GM03348 (cell line): Measurements from ENCODE around the gene PATL1.
"Not testable (repeated sequence)": the region's sequence is repeated elsewhere in the genome, so short reads cannot be mapped to it uniquely, and the experiment has no call there.

Experiments used
- DNase-seq: peaks from one replicate; pipeline ENCODE4 v3.0.0; 2012; ENCODE audit warnings: low spot score

PATL1 gene

GRCh38 chr11:59673291-59673690 is 4.5 kb upstream of the PATL1 start:
- no peak for DNase-seq

GRCh38 chr11:59671471-59671870 is 2.6 kb upstream of the PATL1 start:
- DNase-seq: no peak

GRCh38 chr11:59669611-59670009 is 773 bp upstream of the PATL1 start:
- DNase-seq: peak; percentile 66

DNA sequence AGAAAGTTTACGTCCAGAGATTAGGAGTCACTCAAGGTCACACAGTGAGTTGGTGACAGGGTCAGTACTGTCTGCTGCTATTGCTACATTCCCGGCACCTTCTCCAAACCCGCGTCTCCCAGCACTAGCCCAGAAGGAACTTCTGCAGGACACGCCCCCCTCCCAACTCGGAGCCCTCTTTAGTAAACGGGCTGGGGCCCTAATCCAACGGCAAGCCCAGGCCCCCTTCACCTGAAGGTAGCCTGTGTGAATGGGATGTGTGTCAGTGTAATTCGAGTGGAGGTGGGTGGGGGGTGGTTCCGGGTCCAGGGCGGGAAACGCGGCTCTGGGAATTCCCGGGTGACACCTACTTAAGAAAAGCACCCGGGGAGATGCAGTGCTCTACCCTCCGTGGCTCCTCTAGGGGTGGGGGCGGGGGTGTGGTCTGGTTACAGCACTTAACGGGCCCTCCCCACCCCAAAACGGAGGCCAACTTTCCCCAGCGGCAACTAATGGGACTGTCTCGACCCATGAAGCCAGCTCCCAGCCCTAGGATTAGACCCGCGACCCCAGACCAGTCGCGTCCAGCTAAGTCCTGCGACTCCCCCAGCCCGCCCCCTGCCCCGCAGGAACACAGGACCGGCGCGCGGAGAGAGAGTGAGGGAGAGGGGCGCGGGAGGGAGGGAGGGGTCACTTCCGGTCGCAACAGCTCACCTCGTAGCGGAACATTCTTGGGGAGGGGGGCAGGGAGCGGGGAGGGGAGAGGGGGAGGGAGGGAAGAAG is 468 bp downstream of the PATL1 start:
- peak; percentile 66 for DNase-seq

DNA sequence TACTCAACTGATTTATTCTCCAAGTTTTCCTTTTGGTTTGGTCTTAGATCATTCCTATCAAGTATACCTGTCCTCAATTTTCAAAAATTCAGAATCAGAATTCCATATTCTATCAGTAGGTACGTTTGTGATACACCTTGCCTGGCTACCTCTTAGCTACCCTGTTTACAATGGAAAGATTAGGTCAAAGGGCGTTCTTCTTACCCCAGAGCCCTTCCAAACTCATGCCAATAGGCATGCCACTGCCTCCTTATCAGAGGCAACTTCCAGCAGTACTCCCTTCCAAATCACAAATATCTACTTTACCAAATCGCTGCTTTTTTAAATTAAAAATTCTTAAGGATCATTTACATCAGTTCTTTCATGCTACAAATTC is 1.0 kb downstream of the PATL1 start:
- DNase-seq: no peak

DNA sequence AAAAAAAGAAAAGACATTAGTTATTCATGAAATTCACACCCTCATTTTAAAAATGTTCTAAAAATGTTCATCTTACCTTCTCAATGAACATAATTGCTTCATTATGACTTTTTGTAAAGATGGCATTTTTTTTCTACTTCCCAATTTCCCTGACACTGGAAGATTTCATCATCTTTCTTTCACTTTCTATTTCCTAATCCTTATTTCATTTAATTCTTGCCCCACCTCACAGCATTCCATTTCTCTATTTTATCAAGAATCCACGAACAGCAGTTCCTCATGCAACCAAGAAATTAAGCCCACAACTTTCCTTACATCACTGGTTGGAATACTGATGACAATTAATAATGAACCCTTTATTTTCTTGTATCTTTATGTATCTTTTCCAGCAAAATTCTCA is 1.9 kb downstream of the PATL1 start:
- DNase-seq: peak; percentile 49

GRCh38 chr11:59660621-59661020 is 8.2 kb downstream of the PATL1 start:
- DNase-seq: no peak

DNA sequence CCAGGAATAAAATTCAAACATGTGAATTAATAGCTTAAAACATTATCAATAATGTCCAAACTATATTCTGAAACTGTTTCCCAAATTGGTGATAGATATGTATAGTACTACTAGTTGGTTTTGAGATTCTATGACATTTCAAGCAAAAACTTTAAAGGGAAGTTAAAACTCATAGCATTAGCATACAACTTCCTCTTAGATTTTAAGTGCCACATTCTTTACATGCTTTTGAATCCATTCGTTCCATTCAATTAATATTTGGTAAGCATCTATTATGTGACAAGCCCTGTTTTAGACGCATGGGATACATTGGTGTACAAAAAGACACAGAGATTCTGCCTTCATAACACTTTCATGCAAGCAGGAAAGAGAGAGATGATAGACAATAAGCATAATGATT is 8.9 kb downstream of the PATL1 start:
- DNase-seq: no peak

DNA sequence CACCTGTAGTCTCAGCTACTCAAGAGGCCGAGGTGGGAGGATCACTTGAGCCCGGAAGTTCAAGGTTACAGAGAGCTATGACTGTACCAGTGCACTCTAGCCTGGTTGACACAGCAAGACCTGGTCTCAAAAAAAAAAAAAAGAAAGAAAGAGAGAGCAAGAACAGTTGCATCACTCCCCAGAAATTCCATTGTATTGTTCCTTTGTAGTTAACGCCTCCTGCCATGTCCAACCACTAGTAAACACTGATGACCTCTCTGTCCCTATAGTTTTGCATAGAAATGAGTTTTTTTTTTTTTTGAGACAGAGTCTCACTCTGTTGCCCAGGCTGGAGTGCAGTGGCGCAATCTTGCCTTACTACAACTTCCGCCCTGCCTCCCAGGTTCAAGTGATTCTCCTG is 10.8 kb downstream of the PATL1 start:
- no peak for DNase-seq

GRCh38 chr11:59654893-59655292 is 13.9 kb downstream of the PATL1 start:
- DNase-seq: no peak

- DNase-seq: no peak
These were observed 21.4 kb downstream of the PATL1 start for GRCh38 chr11:59647245-59647980.

GRCh38 chr11:59644528-59644927 is 24.3 kb downstream of the PATL1 start:
- DNase-seq: no peak

DNA sequence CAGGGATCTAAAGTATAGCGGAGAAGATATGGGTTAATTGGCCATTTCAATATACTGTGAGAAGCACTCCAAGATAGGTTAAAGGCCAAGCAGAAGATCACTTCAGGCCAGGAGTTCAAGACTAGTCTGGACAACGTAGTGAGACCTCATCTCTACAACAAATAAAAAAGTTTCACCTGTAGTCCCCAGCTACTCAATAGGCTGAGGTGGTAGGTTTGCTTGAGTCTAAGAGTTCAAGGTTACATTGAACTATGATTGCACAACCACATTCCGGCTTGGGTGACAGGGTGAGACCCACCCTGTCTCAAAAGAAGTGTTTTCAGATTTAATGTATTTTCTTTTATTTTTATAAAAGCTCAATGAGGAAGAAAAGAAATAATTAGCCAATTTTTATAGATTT is 25.4 kb downstream of the PATL1 start:
- no peak for DNase-seq

DNA sequence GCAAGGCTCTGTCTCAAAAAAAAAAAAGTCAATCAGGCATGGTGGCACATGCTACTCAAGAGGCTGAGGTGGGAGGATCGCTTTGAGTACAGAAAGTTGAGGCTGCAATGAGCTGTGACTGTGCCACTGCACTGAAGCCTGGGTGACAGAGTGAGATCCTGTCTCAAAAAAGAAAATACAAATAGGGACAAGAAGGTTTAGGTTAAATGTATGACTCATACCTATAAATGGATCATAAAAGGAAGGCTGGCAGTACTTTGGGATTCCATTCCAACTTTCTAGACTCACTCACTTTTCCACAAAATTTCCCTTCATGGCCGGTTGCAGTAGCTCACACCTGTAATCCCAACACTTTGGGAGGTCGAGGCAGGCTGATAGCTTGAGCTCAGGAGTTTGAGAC is 27.7 kb downstream of the PATL1 start:
- DNase-seq: no peak

GRCh38 chr11:59630493-59630892 is 38.3 kb downstream of the PATL1 start:
- DNase-seq: no peak

- DNase-seq: no peak
These were observed 38.8 kb downstream of the PATL1 start for GRCh38 chr11:59629996-59630395.

DNA sequence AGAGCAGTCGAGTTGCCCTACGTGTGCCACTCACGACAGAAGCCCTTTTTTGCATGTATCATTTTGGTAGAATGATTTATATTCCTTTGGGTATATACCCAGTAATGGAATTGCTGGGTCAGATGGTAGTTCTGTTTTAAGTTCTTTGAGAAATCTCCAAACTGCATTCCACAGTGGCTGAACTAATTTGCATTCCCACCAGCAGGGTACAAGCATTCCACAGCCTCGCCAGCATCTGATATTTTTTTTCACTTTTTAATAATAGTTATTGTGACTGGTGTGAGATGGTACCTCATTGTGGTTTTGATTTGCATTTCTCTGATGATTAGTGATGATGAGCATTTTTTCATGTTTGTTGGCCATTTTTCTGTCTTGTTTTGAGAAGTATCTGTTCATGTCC is 41.9 kb downstream of the PATL1 start:
- not testable (repeated sequence) for DNase-seq

DNA sequence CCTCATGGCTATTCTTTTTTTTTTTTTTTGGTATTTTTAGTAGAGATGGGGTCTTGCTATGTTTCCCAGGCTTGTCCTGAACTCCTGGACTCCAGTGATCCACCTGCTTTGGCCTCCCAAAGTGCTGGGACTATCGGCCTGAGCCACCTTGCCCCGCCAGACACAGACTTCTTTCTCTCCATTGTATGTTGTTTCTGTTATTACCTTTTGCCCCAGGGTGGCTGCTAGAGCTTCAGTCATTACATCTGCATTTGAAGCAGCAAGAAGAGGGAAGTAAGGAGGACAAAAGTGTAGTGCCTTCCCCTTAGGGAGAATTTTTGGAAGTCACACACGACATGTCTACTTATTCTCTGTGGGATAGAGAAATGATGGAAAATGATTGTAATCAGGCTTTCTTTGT is 43.1 kb downstream of the PATL1 start:
- DNase-seq: no peak

DNA sequence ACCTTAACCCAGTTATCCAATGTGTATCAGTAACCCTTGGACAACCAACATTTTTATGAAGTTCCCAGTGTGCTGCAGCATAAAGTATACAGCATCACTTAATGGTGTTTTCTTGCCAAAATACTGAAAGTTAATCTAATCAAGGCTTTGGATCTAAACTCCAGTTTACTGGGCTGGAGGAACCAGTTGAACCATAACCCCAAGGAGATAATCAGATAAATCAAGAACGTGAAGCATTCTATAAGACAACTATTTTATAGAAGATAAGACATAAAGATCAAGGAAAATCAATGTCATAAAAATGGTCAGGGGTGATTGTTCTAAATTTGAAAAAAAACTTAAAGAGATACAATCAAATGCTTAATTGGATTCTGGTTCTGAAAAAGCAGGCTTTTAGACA is 51.0 kb downstream of the PATL1 start:
- no peak for DNase-seq

GRCh38 chr11:59616396-59616982 is 52.3 kb downstream of the PATL1 start:
- DNase-seq: no peak

DNA sequence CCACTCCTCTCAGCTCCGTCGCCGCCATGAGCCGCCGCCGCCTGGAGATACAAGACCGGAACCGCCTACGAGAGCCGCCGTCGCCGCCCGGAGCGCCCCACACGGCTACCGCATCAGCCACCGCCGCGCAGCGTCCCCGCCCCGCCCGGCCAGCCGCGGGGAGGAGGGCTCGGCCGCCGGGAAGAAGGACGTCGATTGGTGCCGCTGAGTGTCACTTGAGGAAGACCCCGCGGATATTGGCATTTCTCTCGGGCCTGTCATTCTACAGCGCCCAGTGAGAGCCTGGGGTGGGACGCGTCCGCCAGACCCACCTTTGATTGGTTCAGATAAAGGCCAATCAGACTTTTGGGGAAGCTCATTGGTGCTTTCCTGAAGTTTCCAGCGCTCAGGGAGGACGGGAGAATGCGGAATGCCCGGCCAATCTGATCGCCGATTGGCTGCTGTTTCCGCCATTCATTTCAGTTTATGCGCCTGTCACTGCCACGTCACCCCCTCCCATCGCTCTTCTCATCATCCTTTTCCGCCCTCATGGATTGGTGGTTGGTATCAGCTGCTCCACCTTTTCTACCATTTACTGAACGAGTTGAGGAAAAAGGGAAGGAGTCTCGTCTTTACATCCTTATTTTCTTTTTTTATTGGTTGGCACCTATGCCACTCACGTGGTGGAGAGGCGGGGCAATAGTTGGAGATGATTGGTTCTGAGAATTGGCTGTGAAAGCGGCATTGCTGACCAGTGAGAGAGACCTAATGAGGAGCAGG is 53.0 kb downstream of the PATL1 start, which contains the start of gene OSBP:
TSS of gene OSBP (minus strand) at position 138 of the 759 bp plus-strand sequence. CDS start at position 28, 110 bp downstream.
- peak; percentile 99 for DNase-seq

DNA sequence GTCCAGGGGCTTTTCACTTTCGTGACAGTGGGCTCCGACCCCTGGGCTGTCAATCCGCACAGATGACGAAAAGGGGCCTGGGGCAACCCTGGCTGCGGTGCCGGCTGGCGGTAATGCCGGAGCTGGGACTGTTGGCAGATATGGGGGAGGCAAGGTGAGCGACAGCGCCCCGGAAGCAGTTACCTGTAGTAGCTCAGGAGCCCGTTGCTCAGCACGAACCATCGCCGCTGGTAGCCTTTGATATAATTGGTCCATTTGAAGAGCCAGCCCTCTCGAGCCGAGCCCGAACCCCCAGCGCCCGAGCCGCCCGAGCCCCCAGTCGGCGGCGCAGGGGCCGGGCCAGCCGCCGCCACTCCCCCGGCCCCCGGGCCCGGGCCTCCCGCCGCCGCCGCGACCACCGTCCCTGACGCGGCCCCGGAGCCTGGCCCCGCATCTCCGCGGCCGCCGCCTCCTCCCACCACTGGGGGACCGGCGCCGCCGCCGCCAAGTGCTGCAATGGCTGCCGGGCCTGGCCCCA is 53.7 kb downstream of the PATL1 start:
- DNase-seq: no peak
